Measurements from ENCODE around the gene SRP68.
"Not testable (repeated sequence)": the region's sequence is repeated elsewhere in the genome, so short reads cannot be mapped to it uniquely, and the experiment has no call there.

The SRP68 gene

DNA sequence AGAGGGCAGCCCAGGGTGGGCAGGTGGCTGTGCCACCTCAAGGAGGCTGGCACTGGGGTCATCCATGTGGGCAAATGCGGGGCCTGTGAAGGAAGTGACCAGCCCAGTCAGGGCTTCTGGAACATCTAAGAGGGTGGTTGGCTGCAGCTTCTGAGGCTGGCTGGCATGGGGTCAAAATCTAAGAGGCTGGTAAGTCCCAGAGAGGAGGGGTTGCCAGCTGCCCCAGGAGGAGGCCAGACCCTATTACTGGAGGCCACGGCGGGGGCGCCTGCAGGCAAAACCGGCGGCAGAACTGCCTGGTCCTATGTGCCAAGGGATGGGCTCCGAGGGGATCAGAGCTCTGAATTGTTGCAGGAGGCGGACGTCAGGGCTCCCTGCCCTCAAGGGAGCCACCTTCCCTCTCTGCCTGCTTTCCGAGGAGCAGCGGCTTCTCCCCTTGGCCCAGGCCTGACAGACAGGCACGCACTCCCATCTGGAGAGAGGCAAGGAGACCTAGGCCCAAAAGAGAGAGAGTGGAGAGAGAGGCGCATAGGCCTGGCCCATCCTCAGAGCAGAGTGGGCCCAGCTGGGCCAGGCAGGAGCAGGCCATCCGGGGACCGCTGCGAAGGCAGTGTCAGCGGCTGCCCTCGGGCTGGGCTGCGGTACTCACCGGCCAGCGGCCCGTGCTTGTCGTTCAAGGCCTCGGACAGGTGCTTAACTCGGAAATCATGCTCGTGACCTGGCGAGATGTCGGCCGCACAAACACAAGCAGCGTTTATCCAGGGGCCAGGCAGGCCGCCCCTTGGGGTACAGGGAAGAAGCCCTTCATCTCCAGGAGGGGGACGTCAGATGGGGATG, 17.6 kb upstream of the SRP68 start:
- DNase-seq = no peak

DNA sequence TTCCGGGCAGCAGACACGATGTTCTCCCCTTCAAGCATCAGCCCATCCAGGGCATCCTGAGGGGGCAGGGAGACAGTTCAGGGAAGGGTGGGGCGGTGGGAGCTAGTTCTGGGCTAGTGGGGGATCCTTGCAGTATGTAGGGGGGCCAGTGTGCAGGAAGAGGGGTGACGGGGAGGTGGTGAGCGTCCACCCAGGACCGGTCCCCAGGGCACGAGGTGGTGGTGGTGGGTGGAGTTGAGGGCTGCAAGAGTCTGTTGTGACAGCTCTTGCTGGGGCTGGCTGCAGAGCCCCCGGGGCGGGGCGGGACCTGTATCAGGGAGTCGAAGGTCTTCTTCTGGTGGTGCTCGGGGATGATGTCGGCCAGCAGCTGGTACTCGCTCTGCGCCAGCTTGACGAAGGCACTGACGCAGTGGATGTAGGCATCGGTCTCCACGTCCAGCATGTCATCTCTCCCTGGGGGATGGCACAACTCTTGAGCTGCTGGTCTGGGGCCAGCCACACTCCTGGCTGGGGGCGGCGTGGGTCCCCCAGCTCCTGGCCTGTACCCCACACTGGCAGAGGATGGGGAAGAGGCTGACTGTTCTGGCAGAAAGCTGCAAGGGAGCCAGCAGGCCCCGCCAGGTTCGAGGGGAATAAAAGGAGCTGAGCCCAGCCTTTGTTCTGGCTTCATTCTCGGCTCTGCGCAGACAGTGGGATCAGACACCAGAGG, 16.7 kb upstream of the SRP68 start:
- no peak for DNase-seq

DNA sequence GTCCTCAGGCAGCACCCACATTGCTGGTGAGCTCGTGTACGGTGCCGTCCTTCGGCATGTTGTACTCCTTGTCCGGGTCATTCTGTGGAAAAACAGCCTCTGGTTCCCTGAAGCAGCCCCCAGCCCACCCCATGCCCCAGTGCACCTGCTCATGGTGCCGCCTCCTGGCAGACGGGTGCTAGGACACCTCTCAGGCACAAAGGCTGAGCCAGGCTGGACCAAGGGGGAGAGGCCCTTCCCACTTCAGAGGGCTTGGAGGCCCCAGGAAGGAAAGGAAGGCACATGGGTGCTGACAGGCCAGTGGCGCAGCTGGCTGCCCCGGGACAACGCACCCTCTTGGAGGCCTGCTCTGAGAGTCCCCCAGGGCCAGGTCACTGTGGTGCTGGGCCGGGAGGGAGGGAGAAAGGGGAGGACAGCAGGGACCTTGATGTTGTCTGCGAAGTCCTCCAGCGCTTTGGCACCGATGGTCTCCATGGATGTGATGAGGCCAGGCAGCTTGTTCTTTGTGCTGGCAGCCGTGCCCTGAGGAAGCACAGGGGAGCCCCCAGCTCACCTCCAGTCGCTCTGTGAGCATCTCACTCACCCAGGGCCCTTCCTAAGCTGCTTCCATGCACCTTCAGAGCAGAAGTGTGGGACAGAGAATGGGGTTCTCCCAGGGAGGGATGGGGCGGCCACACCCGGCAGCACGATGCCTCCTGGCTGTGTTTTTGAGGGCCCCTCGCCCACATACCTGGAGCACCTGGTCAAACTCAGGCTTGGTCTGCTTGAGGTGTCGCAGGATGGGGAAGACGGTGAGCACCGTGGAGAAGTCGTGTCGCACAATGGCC, 15.9 kb upstream of the SRP68 start:
- no peak for DNase-seq

DNA sequence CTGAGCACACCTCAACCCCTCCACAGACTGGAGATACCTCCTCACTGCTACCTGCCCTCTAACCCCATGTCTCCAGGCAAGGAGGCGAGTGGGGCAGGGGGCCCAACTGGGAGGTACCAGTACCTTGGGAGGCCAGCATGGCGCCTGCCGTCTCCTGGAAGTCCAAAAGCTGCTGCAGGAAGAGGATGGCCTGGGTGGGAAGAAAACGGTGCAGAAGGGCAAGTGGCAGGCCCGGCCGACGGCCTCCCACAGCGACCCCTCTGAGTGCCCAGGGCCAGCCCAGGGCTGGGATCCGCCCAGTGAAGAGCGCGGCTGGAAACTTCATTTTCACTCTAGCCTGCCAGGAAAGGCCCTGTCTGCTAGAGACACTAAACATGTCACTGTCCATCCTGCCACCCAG, 15.2 kb upstream of the SRP68 start:
- no peak for DNase-seq

DNA sequence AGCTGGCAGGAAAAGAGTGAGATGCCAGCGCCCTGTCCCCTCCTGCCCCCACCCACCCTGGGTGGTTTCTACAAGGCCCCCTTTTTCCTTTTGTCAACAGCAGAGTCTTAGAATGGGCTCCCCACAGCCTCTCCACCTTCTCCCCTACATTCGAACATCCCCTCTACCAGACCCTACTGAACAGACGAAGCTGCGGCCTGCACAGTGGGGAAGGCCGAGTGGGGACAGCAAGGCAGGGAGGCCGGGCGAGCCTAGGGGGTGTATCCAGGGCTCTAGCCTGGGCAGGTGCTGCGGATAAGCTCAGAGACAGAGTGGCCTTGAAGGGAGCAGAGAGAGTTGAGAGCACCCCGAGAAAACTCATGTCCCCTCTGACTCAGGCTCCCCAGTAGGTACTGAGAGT, 14.1 kb upstream of the SRP68 start:
- DNase-seq = no peak

DNA sequence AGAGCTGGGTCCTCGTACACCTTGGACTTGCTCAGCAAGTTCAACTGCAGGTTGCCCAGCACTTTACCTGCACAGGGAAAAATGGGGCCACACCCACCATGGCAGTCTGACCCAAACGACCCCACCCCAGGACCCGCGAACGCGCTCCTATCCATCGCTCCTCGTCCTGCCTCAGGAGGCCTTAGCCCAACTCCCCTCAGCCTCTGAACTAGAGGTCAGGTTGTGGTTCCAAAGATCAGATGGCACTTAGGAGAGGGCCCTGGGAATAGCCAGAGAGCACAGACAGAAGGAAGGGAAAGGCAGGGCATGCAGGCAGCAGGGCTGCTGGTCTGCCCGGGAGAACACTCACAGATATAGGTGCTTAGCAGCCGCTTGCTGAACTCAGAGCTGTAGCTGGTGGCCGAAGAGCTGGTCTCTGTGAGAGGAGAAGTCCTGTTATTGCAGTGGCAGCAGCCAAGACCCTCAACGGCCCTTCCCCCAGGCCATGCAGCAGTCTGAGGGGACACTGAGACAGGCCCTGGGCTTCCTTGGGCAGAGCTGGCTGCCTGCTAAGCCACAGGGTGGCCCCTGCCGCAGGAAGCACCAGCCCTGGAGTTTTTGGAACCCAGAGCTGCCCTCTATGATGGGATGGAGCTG, 13.5 kb upstream of the SRP68 start:
- DNase-seq = no peak

DNA sequence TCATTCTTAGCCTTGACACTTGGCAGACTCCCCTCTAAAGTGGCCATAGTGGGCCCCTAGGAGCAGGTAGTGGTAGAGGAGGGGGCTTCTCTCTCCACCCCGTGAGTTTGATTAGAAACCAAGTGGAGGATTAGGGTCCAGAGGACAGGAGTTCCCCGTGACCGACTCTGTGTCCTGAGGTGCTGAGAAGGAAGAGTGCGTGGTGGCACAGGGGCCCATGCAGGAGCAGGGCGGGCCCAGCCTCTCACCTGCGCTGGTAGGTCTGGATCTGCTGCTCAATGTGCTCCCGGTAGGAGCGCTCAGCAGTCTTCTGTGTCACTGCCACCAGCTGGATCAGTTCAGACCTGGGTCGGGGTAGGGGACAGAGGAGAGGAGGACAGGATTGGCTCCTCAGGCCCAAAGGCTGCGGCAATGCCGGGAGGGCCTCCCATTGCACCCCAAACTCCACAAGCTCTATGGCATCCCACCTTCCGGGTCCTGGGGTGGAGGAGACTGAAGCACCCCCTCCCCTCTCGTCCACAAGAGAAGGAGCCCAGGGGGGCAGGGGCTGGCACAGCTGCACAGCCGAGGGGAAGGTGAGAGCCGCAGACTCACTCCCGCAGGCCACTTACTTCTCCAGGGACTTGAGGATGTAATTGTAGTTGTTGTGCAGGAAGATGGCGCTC, 12.9 kb upstream of the SRP68 start:
- no peak for DNase-seq

DNA sequence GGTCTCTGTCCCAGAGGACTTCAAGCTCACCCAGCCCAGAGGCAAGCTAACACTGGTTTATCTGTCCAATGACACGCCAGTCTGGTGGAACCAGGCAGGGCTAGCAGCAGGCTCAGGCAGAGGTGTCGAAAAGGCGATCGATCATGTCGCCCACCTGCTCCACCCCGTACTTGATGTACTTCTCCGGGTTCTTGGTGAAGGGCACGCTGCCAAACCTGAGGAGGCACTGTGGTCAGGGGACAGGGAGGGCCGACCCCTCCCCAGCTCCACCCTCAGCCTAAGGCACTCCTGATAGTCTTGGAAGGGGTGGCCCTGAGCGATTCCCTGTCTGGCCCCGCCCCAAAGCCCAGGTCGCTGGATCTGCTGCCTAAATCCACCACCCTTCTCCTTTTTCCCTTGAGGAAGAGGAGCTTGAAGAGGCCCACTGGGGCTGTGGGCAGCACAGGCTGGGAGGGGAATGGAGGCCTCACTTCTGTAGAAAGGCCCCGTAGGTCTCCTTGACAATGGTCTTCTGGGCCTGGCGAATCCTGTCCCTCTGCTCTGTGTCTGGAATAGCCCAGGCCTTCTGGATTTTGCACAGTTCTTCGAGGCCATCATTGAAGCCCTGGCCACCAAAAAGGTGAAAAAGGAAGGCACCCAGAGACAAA, 11.3 kb upstream of the SRP68 start:
- DNase-seq = no peak

DNA sequence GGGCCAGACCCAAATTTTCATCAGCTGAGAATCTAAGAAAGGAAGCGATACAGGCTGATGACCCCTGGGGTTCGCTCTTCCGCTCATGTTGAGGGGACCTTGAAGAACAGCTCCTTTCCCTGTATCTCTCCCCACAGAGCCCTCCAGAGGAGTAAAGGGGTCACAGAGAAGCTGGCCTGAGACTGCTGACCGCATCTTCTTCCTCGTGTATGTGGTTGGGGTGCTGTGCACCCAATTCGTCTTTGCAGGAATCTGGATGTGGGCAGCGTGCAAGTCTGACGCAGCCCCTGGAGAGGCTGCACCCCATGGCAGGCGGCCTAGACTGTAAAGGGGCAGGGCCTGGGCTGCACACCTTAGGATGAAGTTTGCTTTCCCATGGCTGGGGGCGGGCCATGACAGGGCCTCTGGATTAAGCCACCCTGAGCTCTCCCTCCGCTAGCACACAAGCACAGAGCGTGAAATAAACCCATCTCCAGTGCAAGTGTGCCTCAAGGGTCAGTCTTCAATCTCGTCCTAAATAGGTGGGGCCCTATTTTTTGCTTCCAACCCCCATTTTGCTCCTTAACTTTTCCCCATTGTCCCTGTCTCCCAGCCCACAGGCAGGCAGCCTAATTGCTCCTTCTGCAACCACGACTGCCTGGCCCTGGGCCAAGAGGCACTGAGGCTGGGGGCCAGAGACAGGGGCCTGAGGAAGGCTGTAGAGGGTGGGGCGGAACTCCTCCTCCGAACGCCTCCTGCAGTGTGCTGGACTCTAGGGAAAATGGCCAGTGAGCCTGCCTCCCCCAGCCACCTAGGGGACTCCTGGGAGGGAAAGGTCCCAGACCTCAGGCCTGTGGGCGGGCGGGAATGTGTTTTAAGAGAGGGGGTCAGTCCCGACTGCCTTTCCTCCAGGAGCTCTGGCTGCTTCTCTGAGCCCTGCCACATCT, 10.3 kb upstream of the SRP68 start:
- DNase-seq = no peak

DNA sequence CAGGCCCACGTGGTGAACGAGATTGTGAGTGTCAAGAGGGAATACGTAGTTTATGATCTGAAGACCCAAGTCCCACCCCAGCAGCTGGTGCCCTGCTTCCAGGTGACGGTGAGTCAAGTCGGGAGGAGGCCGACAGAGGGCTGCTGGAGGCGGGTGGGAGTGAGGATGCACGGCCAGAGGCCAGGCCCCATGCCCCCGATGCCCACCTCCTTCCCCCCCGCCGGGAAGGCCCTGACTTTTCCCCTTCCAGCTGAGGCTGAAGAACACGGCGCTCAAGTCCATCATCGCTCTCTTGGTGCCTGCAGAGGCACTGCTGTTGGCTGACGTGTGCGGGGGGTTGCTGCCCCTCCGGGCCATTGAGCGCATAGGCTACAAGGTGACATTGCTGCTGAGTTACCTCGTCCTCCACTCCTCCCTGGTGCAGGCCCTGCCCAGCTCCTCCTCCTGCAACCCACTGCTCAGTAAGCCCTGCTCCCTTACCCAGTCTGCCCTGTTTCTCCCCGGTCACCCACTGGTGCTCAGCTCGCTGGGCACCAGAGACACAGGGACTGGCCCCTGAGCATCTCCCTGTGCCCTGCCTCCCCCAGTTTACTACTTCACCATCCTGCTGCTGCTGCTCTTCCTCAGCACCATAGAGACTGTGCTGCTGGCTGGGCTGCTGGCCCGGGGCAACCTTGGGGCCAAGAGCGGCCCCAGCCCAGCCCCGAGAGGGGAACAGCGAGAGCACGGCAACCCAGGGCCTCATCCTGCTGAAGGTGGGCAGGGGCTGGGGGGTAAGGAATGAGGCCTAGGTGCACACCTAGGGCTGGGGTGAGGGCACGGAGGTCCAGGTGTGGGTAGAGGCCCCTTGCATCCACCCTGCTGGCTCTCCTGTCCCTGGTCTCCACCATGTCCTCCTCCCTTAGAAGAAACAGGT, 9.2 kb upstream of the SRP68 start:
- DNase-seq = no peak

DNA sequence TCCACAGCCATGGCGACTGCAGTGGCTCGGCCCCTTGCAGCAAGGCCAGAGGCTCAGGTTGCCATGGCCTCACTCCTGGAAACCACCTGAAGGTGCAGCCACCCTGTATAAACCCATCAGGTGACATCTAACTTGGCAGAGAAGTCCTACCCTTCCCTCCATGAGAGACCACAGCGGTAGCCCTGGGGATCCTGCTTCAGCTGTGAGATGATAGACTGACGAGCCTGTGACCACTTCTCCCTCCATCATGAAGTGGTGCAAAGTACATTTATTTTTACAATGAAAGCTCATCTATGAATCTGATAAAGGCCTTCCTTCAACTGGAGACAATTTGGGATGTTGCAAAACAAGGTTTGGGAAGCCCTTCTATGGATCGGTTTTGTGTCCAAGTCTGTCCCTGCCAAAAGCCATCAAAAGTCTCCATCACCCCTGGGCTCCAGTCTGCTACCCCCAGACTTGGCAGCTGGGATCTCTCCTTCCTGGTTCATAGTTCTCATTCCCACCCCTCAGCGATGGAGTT, 8.5 kb upstream of the SRP68 start:
- DNase-seq = no peak

DNA sequence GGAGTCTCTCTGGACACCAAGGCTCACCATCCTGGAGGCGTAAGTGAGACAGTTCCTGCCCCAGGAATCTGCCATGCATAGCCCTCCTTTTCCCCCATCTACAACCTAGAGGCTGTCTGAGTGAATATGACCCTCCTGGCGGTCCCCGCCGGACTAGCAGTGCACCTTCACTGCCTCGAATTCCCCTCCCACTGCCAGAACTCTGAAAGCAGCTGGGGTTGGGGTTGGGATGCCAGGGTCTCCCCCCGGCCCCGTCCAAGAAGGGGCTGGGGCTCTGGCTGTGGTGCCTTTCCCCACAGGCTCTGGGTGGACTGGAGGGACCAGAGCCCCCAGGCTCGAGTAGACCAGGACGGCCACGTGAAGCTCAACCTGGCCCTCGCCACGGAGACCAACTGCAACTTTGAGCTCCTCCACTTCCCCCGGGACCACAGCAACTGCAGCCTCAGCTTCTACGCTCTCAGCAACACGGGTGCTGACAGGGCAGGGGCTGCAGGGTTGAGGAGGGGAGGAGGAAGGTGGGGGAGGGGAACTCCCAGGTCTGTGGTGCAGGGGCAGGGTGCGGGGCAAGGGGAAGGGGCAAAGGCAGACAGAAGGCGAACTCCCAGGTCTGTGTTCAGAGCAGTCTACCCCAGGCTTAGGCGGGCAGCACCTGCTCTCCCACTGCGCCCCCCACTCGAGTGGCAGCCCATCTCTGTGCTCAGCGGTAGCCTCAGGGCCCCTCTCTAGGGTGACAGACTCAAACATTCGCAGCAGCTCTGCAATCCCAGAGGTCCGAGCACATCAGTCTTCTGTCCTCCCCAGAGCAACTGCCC, 7.8 kb upstream of the SRP68 start:
- no peak for DNase-seq

DNA sequence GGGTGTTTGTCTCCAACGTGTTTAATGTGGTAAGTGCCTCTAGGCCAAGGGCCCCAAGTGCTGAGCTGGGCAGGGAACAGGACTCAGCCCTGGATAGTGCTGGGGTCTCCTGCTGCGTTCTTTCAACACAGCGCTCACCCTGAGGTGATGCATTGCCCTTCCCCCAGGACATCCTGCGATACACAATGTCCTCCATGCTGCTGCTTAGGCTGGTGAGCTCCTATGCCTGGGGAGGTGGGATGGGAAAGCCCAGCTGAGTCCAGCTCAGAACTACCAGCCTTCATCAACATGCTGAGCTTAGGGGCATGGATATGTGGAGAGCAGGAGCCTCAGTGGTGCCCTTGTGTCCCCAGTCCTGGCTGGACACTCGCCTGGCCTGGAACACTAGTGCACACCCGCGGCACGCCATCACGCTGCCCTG, 7.2 kb upstream of the SRP68 start:
- DNase-seq = no peak

DNA sequence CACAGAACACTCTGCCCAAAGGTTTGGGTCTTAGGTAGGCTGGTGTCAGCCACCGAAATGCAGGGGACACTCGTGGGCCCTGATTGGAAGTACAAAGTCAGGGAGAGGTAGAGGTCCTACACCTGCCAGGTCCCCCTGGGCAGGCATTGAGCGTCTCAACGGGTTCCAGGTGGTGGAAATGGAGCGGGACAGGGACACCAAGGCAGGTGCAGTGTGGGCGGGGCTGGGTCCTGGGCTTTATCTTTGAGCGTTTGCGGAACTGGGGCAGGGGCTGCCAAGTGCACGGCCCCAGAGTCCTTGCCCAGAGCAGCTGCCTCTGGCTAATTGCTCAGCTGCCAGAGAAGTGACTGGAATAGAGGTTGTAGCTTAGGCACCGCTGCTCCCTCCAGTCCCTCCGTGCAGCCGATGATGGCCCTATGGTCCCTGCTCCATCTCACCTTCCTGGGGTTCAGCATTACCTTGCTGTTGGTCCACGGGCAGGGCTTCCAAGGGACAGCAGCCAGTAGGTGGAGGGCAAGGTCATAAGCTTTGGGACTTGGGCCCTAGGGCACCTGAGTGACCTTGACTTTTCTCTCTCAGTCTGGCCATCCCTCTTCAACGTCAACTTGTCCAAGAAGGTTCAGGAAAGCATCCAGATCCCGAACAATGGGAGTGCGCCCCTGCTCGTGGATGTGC, 6.7 kb upstream of the SRP68 start, which contains the start of gene ZACN:
TSS of gene ZACN (plus strand) at position 323 of the 675 bp plus-strand sequence. CDS start at position 406, 83 bp downstream.
- DNase-seq = no peak

DNA sequence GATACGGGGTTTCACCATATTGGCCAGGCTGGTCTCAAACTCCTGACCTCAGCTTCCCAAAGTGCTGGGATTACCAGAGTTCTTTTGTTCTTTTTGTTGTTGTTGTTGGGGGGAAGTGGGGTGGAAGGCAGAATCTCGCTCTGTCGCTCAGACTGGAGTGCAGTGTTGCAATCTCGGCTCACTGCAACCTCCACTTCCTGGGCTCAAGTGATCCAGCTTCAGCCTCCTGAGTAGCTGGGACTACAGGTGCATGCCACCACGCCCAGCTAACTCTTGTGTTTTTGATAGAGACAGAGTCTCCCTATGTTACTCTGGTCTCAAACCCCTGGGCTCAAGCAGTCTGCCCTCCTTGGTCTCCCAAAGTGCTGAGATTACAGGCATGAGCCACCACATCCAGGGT, 6.1 kb upstream of the SRP68 start:
- DNase-seq = not testable (repeated sequence)

DNA sequence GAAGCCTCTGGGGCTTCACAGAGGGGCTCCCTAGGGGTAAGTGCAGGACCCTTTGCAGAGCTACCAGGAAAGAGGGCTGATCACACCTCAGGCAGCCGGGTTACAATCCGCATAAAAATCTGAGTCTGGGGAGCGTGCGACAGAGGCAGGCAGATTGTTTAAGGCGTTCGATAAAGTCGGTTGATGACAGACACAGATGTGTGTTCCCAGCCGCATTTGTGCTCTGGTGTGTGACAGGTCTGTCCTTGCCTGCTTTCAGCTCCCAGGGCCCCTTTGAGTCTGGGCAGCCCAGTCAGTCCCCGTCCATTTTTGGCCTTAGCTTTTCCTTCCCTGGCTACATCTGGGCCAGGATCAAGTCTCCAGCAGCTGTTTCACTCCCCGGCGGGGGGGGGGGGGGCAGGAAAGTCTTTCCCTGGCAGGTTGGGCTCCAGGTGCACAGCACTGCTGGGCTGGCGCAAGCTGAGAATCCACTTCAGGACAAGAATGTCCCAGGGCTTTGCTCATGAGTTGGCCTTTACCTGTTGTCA, 5.3 kb upstream of the SRP68 start:
- DNase-seq = no peak

DNA sequence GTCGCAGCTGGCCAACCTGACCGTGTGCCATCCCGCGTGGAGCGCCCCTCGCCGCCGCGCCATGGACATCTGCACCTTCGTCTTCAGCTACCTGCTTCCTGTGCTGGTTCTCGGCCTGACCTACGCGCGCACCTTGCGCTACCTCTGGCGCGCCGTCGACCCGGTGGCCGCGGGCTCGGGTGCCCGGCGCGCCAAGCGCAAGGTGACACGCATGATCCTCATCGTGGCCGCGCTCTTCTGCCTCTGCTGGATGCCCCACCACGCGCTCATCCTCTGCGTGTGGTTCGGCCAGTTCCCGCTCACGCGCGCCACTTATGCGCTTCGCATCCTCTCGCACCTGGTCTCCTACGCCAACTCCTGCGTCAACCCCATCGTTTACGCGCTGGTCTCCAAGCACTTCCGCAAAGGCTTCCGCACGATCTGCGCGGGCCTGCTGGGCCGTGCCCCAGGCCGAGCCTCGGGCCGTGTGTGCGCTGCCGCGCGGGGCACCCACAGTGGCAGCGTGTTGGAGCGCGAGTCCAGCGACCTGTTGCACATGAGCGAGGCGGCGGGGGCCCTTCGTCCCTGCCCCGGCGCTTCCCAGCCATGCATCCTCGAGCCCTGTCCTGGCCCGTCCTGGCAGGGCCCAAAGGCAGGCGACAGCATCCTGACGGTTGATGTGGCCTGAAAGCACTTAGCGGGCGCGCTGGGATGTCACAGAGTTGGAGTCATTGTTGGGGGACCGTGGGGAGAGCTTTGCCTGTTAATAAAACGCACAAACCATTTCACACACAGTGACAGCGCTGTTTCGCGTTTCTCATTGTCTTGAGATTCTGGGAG, 4.7 kb upstream of the SRP68 start:
- peak; percentile 52 for DNase-seq
